NOMO-1 treated with DMSO at 0.1 percent for 48 hours (cell line): ENCODE measurements around the gene PRKG1.
"Not testable (repeated sequence)": the region's sequence is repeated elsewhere in the genome, so short reads cannot be mapped to it uniquely, and the experiment has no call there.

Experiments used
- DNase-seq: peaks from one replicate; lab custom pipeline; 2025; ENCODE audit not compliant: unreplicated experiment; lab: John Stamatoyannopoulos, UW

Gene PRKG1

GRCh38 chr10:51567271-51567670, 493.0 kb downstream of the PRKG1 start:
- DNase-seq: no peak

GRCh38 chr10:51569467-51569866, 495.2 kb downstream of the PRKG1 start:
- no peak for DNase-seq

GRCh38 chr10:51574248-51575048, 500.2 kb downstream of the PRKG1 start:
- DNase-seq: no peak

GRCh38 chr10:51581196-51581595, 506.9 kb downstream of the PRKG1 start:
- not testable (repeated sequence) for DNase-seq

GRCh38 chr10:51583976-51584375, 509.7 kb downstream of the PRKG1 start:
- DNase-seq: no peak

- DNase-seq: no peak
Observed at GRCh38 chr10:51585742-51586141, 511.5 kb downstream of the PRKG1 start.

- DNase-seq: no peak
Observed at GRCh38 chr10:51588984-51589383, 514.7 kb downstream of the PRKG1 start.

GRCh38 chr10:51590818-51591217, 516.5 kb downstream of the PRKG1 start:
- DNase-seq: no peak

GRCh38 chr10:51596695-51597094, 522.4 kb downstream of the PRKG1 start:
- DNase-seq: no peak

- DNase-seq: no peak
Observed at GRCh38 chr10:51599647-51600046, 525.4 kb downstream of the PRKG1 start.

GRCh38 chr10:51602326-51602725, 528.0 kb downstream of the PRKG1 start:
- peak; percentile 0 for DNase-seq

- no peak for DNase-seq
Observed at GRCh38 chr10:51604579-51604978, 530.3 kb downstream of the PRKG1 start.

GRCh38 chr10:51606825-51607462, 532.7 kb downstream of the PRKG1 start:
- no peak for DNase-seq

GRCh38 chr10:51607463-51607835, 533.2 kb downstream of the PRKG1 start:
- DNase-seq: no peak

GRCh38 chr10:51608211-51608610, 533.9 kb downstream of the PRKG1 start:
- DNase-seq: no peak

- no peak for DNase-seq
Observed at GRCh38 chr10:51615764-51616298, 541.5 kb downstream of the PRKG1 start.

- no peak for DNase-seq
Observed at GRCh38 chr10:51617576-51618235, 543.4 kb downstream of the PRKG1 start.

- DNase-seq: no peak
Observed at GRCh38 chr10:51619365-51619764, 545.1 kb downstream of the PRKG1 start.

GRCh38 chr10:51620131-51620530, 545.8 kb downstream of the PRKG1 start:
- no peak for DNase-seq

- no peak for DNase-seq
Observed at GRCh38 chr10:51624013-51624412, 549.7 kb downstream of the PRKG1 start.

GRCh38 chr10:51629934-51630639, 555.8 kb downstream of the PRKG1 start:
- DNase-seq: no peak
